Gastrocnemius medialis (tissue), 4 donors: ENCODE results near the gene TTC28. TPM values are rescaled to one million over a fixed set of nuclear protein-coding genes. Genes with fewer than 3 reads are reported as not detected.

Experiments
- ATAC-seq, 2 donors: fragments of 150-250 bp; one replicate each; pipeline ENCODE4 v1.9.1; 2016
- DNase-seq, 2 donors: peaks; one replicate each; pipeline ENCODE4 v3.0.0-alpha.2; 2019
- H3K27ac ChIP-seq, 4 donors: fragments of 200-600 bp; sonication (generic); 1 replicate in 1 of 4; 2 replicates in 3 of 4; pipeline ENCODE4 v1.5.1; 2016 to 2018; ENCODE audit warnings: mild to moderate bottlenecking in 2 of 4, moderate library complexity in 1 of 4
- H3K27me3 ChIP-seq, 3 donors: fragments of 200-600 bp; sonication (generic) in 2 of 3; 1 replicate in 1 of 3; 2 replicates in 2 of 3; pipeline versions ENCODE4 v1.5.1 to v1.6.0; 2016 to 2019; ENCODE audit warnings: mild to moderate bottlenecking in 1 of 3, moderate library complexity in 1 of 3
- H3K36me3 ChIP-seq, 2 donors: fragments of 200-600 bp; sonication (generic) in 1 of 2; one replicate each; pipeline ENCODE4 v1.5.1; 2017 to 2018
- H3K4me1 ChIP-seq, 2 donors: fragments of 200-600 bp; sonication (generic) in 1 of 2; one replicate each; pipeline ENCODE4 v1.5.1; 2016 to 2017; ENCODE audit warnings: mild to moderate bottlenecking in 2 of 2
- H3K4me3 ChIP-seq, 4 donors: fragments of 200-600 bp; sonication (generic) in 3 of 4; 1 replicate in 1 of 4; 2 replicates in 3 of 4; pipeline ENCODE4 v1.5.1; 2016 to 2019; ENCODE audit warnings: mild to moderate bottlenecking in 2 of 4
- H3K9me3 ChIP-seq, 3 donors: fragments of 200-600 bp; sonication (generic) in 2 of 3; 1 replicate in 1 of 3; 2 replicates in 2 of 3; pipeline ENCODE4 v1.5.1; 2016 to 2019
- POLR2A ChIP-seq, 2 donors: fragments of 450-650 bp; IDR thresholded peaks; one replicate each; pipeline ENCODE4 v1.6.1; 2017; ENCODE audit warnings: antibody characterized with exemption in 2 of 2, mild to moderate bottlenecking in 2 of 2, moderate library complexity in 2 of 2
- in situ Hi-C, 4 donors: fragments of 200-750 bp; cut with MboI; loops; one replicate each; pipeline versions ENCODE4 v1.15.0 to v1.8.0; 2017; ENCODE audit warnings: low sequenced_read_pairs in 4 of 4
- intact Hi-C: fragments of 100-400 bp; cut with DNase I; formaldehyde crosslinking; loops from one replicate; pipeline ENCODE4 v1.15.1; 2023; ENCODE audit warnings: low total_unique reads
- total RNA-seq, 4 donors: library from RNA; depleted of rRNA; stranded (reverse); fragments of >200 nt; gene quantifications; one replicate each; pipeline versions ENCODE4 v1.1.0 to v1.2.3, GENCODE V29; 2016
- TF ChIP-seq, protein P1 (sequence below), 5 experiments: fragments of 450-650 bp in 3 of 5; fragments of 200-600 bp in 2 of 5; sonication (generic) in 2 of 5; IDR thresholded peaks in 4 of 5; conservative IDR thresholded peaks in 1 of 5; 1 replicate in 4 of 5; 2 replicates in 1 of 5; pipeline ENCODE4 v1.5.1; 2016 to 2019; ENCODE audit warnings: antibody characterized with exemption in 5 of 5, mild to moderate bottlenecking in 3 of 5, moderate library complexity in 3 of 5

The TTC28 gene
- total RNA-seq, 4 donors from 2014 or later: 6.3 to 18.1 (median 8.4) TPM

DNA sequence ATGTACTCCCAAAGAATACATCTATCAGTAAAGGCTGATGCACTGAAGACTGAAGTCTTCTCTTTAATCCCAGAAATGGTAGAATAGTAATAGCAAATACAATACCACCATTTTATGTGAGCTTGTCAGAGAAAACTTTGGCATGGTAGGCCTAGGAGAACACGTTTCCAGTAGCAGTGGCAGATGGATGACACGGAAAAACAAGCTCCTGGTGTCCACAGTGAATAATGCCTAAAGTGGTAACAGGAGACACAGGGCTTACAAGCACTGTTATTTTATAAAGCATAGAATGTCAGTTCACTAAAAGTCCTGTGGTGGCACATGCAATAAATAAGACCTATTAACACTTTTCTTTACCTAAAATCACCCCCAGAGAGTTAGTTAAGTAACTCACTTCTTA lies 277.6 kb downstream of the TTC28 start:
- ATAC-seq: no peak
- in situ Hi-C loops: no loop called here

DNA sequence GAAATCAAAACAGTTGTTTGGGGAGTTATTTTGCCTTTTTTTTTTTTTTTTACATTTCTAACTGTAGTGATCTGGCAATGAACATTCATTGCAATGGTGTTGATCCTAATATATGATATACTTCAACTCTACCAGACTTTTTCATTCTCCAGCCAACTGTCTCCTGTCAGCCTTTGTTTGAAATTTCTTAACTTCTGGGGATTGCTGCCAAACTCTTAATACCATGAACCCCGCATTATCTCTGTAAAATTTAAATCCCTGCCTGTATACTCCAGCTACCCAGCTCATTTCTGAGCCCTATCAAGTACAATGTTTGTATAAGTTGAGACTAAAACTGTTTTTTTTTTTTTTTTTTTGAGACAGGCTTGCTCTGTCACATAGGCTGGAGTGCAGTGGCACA lies 280.7 kb downstream of the TTC28 start:
- Histone ChIP-seq H3K4me3 (no peak overlapping the region), H3K9me3 (no peaks in the 10 kb centered on the region), H3K27ac (no peak overlapping the region), H3K36me3 (no peaks in the 10 kb centered on the region), H3K4me1 (peaks cover 12 to 17% of the 10 kb centered on the region in 2 donors), H3K27me3 (no peaks in the 10 kb centered on the region)
- no peak for TF ChIP-seq POLR2A (IDR thresholded peaks at IDR 0.05)
- TF ChIP-seq, protein P1, sequence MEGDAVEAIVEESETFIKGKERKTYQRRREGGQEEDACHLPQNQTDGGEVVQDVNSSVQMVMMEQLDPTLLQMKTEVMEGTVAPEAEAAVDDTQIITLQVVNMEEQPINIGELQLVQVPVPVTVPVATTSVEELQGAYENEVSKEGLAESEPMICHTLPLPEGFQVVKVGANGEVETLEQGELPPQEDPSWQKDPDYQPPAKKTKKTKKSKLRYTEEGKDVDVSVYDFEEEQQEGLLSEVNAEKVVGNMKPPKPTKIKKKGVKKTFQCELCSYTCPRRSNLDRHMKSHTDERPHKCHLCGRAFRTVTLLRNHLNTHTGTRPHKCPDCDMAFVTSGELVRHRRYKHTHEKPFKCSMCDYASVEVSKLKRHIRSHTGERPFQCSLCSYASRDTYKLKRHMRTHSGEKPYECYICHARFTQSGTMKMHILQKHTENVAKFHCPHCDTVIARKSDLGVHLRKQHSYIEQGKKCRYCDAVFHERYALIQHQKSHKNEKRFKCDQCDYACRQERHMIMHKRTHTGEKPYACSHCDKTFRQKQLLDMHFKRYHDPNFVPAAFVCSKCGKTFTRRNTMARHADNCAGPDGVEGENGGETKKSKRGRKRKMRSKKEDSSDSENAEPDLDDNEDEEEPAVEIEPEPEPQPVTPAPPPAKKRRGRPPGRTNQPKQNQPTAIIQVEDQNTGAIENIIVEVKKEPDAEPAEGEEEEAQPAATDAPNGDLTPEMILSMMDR (IDR thresholded peaks at IDR 0.05 in 4 of 5, conservative IDR thresholded peaks at IDR 0.05 in 1 of 5): no peak
- no peak for ATAC-seq
- in situ Hi-C loops (loop anchor here in 1 of 4 donors (25.0 kb wide), 1 partner anchor 88 kb away; no protein-coding TSS in a partner anchor), intact Hi-C loops (no loop called here)
- no peak for DNase-seq

More for the DNA sequence above, 277.6 kb downstream of the TTC28 start:
- TF ChIP-seq, protein P1 (IDR thresholded peaks at IDR 0.05 in 4 of 5, conservative IDR thresholded peaks at IDR 0.05 in 1 of 5): no peak
- TF ChIP-seq POLR2A (IDR thresholded peaks at IDR 0.05): no peak
- H3K36me3 ChIP-seq: no peaks in the 10 kb centered on the region
- H3K4me1 ChIP-seq: peaks cover 12% of the 10 kb centered on the region in 2 donors
- H3K4me3 ChIP-seq: no peak overlapping the region
- no peaks in the 10 kb centered on the region for H3K9me3 ChIP-seq
- H3K27ac ChIP-seq: no peak overlapping the region
- intact Hi-C loops: no loop called here
- no peak for DNase-seq
- no peaks in the 10 kb centered on the region for H3K27me3 ChIP-seq

DNA sequence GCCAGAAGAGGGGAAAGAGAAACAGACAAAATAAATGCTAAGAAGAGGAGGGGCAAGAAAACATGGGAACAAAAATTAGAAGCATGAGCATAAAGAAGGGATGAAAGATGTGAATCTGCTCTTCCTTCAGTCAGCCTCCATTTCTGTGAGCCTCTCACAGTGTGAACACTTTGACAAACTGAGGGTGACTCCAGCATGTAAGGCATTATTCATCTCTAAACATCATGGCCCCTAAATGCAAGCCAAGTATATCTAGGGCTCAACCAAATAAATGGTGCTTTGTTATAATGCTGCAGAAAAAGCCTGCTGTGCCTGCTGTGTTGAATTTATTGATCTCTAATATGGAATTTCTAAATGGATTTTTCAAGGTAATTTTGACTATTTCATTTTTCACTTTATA lies 281.3 kb downstream of the TTC28 start:
- intact Hi-C loops: no loop called here
- DNase-seq (no peak), ATAC-seq (no peak)
- peaks cover 12 to 17% of the 10 kb centered on the region in 2 donors for H3K4me1 ChIP-seq
- no peaks in the 10 kb centered on the region for H3K27me3 ChIP-seq
- no peak overlapping the region for H3K27ac ChIP-seq
- TF ChIP-seq POLR2A (IDR thresholded peaks at IDR 0.05): no peak
- TF ChIP-seq, protein P1 (IDR thresholded peaks at IDR 0.05 in 4 of 5, conservative IDR thresholded peaks at IDR 0.05 in 1 of 5): no peak
- no peaks in the 10 kb centered on the region for H3K36me3 ChIP-seq
- no peak overlapping the region for H3K4me3 ChIP-seq
- in situ Hi-C loops: loop anchor here in 1 of 4 donors (25.0 kb wide), 1 partner anchor 89 kb away; no protein-coding TSS in a partner anchor
- H3K9me3 ChIP-seq: no peaks in the 10 kb centered on the region

- Histone ChIP-seq H3K4me1 (peaks cover 10% of the 10 kb centered on the region in 2 donors), H3K27me3 (no peaks in the 10 kb centered on the region), H3K9me3 (no peaks in the 10 kb centered on the region), H3K4me3 (no peak overlapping the region), H3K36me3 (no peaks in the 10 kb centered on the region), H3K27ac (no peak overlapping the region)
- in situ Hi-C loops: loop anchor here in 1 of 4 donors (25.0 kb wide), 1 partner anchor 90 kb away; no protein-coding TSS in a partner anchor
- ATAC-seq (no peak), DNase-seq (no peak)
- intact Hi-C loops: no loop called here
- TF ChIP-seq, protein P1 (IDR thresholded peaks at IDR 0.05 in 4 of 5, conservative IDR thresholded peaks at IDR 0.05 in 1 of 5): no peak
- no peak for TF ChIP-seq POLR2A (IDR thresholded peaks at IDR 0.05)
Measured at GRCh38 chr22:28397306-28397705, 282.3 kb downstream of the TTC28 start.
